HEK293T (cell line): Measurements from ENCODE around the gene KRT80.
A peak's percentile ranks its signal among the peaks of the same experiment; 100 is the strongest.

Experiments
- CTCF ChIA-PET: fragments of 350-600 bp; formaldehyde crosslinking; extraction: SDS; loops from one replicate; lab custom pipeline; 2021; ENCODE audit warnings: antibody characterized with exemption, inconsistent platforms; lab: Yijun Ruan, JAX
- POLR2A ChIA-PET: fragments of 350-600 bp; formaldehyde crosslinking; extraction: SDS; loops from one replicate; lab custom pipeline; 2020; ENCODE audit warnings: antibody characterized with exemption, inconsistent platforms; lab: Yijun Ruan, JAX
- DNase-seq: peaks from one replicate; pipeline ENCODE4 v3.0.0; 2012; ENCODE audit warnings: mixed read lengths; ENCODE audit errors: extremely low spot score
- ARNT ChIP-seq: fragments of 450-650 bp; IDR thresholded peaks from 2 replicates; pipeline ENCODE4 v1.6.1; 2017; ENCODE audit warnings: mild to moderate bottlenecking
- BHLHE40 ChIP-seq: fragments of 450-650 bp; IDR thresholded peaks from 2 replicates; pipeline ENCODE4 v1.6.1; 2016; ENCODE audit warnings: mild to moderate bottlenecking, moderate library complexity, borderline replicate concordance
- CTBP1 ChIP-seq: fragments of 450-650 bp; IDR thresholded peaks from 2 replicates; pipeline ENCODE4 v1.6.1; 2016; ENCODE audit warnings: borderline replicate concordance
- ELF4 ChIP-seq: fragments of 450-650 bp; IDR thresholded peaks from 2 replicates; pipeline ENCODE4 v1.6.1; 2017; ENCODE audit warnings: antibody characterized with exemption
- FOXA1 ChIP-seq: fragments of 450-650 bp; IDR thresholded peaks from 2 replicates; pipeline ENCODE4 v1.6.1; 2016; ENCODE audit warnings: mild to moderate bottlenecking
- FOXK2 ChIP-seq: fragments of 450-650 bp; IDR thresholded peaks from 2 replicates; pipeline ENCODE4 v1.6.1; 2016; ENCODE audit warnings: mild to moderate bottlenecking
- FOXM1 ChIP-seq: fragments of 450-650 bp; IDR thresholded peaks from 2 replicates; pipeline ENCODE4 v1.6.1; 2017; ENCODE audit warnings: mild to moderate bottlenecking, borderline replicate concordance
- HDGF ChIP-seq: fragments of 450-650 bp; IDR thresholded peaks from 2 replicates; pipeline ENCODE4 v1.6.1; 2017; ENCODE audit warnings: antibody characterized with exemption, borderline replicate concordance
- L3MBTL2 ChIP-seq: fragments of 450-650 bp; conservative IDR thresholded peaks from 2 replicates; pipeline ENCODE4 v1.6.1; 2016; ENCODE audit warnings: mild to moderate bottlenecking
- LEF1 ChIP-seq: fragments of 450-650 bp; IDR thresholded peaks from 2 replicates; pipeline ENCODE4 v1.6.1; 2017; ENCODE audit warnings: mild to moderate bottlenecking, borderline replicate concordance
- NFRKB ChIP-seq: fragments of 450-650 bp; IDR thresholded peaks from 2 replicates; pipeline ENCODE4 v1.6.1; 2016; ENCODE audit warnings: mild to moderate bottlenecking, moderate library complexity
- PKNOX1 ChIP-seq: fragments of 450-650 bp; IDR thresholded peaks from 2 replicates; pipeline ENCODE4 v1.6.1; 2016
- SP1 ChIP-seq: fragments of 450-650 bp; IDR thresholded peaks from 2 replicates; pipeline ENCODE4 v1.6.1; 2017
- SUZ12 ChIP-seq: fragments of 450-650 bp; IDR thresholded peaks from 2 replicates; pipeline ENCODE4 v1.6.1; 2016; ENCODE audit warnings: mild to moderate bottlenecking
- TARDBP ChIP-seq: fragments of 450-650 bp; IDR thresholded peaks from 2 replicates; pipeline ENCODE4 v1.6.1; 2016
- ZNF384 ChIP-seq: fragments of 450-650 bp; IDR thresholded peaks from 2 replicates; pipeline ENCODE4 v1.6.1; 2016

Gene KRT80

GRCh38 chr12:52213564-52214420, 22.0 kb upstream of the KRT80 start:
- TF ChIP-seq TARDBP (no peak), CTBP1 (no peak), SP1 (no peak)
- peak; percentile 88 for DNase-seq
- CTCF ChIA-PET = interaction anchor here (0.9 to 1.6 kb wide), 8 partner anchors 8 to 65 kb away, joined by 3 to 8 read pairs (median 5); no protein-coding TSS in a partner anchor
- POLR2A ChIA-PET = no interaction called here

- ChIA-PET POLR2A (no interaction called here), CTCF (interaction anchor here (0.9 to 1.6 kb wide), 7 partner anchors 9 to 66 kb away, joined by 3 to 8 read pairs (median 5); no protein-coding TSS in a partner anchor)
- no peak for DNase-seq
- TF ChIP-seq ARNT = no peak
- no peak for TF ChIP-seq ELF4
- TF ChIP-seq BHLHE40 = no peak
- no peak for TF ChIP-seq FOXK2
- no peak for TF ChIP-seq HDGF
- no peak for TF ChIP-seq SP1
- TF ChIP-seq FOXM1 = no peak
- TF ChIP-seq FOXA1 = no peak
- no peak for TF ChIP-seq LEF1
- no peak for TF ChIP-seq PKNOX1
- no peak for TF ChIP-seq TARDBP
Observed at GRCh38 chr12:52212701-52213563, 21.1 kb upstream of the KRT80 start.

DNA sequence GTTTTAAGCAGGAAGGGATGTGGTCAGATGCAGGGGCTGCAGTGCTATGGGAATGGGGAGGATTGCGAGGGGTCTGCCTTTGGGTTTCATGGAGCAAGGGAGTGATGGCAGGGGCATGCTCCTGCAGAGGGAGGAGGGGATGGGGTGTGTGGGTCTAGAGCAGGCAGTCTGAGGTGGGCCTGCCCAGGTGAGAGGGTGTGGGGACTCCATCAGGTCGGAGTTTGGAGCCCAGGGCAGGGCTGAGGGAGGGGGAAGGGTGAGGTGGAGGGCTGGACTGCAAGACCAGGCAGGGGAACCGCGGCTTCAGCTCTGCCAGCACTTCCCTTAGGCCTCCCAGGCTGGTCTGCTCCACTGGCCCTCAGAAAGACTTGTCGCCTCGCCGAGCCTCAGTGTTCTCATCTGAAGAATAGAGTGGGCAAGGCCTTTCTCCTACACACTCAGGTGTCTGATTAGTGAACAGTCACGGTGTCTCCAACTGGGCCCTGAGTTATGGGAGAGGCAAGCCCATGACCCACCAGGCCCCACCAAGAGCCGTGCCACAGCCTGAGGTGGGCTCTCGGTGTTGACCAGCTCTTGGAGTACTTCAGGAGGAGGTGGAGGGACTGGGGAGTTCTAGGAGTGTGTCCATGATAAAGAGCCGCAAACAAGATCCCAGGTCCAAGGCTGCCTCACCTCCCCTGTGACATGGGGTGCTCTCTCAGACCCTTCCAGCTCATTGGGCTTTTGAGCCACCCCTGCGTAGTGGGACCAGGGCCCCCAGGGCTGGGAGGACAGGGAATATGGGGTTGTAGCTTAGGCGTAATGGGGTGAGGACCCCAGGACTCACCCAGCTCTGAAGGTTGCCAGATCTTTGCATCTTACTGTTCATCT, 20.1 kb upstream of the KRT80 start:
- no peak for DNase-seq
- ChIA-PET POLR2A (no interaction called here), CTCF (no interaction called here)
- TF ChIP-seq ZNF384 = no peak
- TF ChIP-seq SUZ12 = no peak
- TF ChIP-seq BHLHE40 = no peak
- no peak for TF ChIP-seq ELF4
- no peak for TF ChIP-seq SP1
- TF ChIP-seq FOXK2 = no peak
- TF ChIP-seq NFRKB = no peak
- no peak for TF ChIP-seq LEF1
- no peak for TF ChIP-seq TARDBP
- no peak for TF ChIP-seq HDGF

GRCh38 chr12:52210925-52211650, 19.3 kb upstream of the KRT80 start:
- ChIA-PET POLR2A (no interaction called here), CTCF (interaction anchor here (0.9 to 1.5 kb wide), 2 partner anchors 11 to 669 kb away, joined by 3 to 4 read pairs; no protein-coding TSS in a partner anchor)
- TF ChIP-seq FOXA1 = no peak
- no peak for TF ChIP-seq LEF1
- TF ChIP-seq BHLHE40 = no peak
- TF ChIP-seq CTBP1 = no peak
- TF ChIP-seq HDGF = no peak
- TF ChIP-seq ELF4 = no peak
- no peak for TF ChIP-seq FOXK2
- no peak for TF ChIP-seq FOXM1
- no peak for TF ChIP-seq NFRKB
- TF ChIP-seq L3MBTL2 = no peak
- no peak for TF ChIP-seq ZNF384
- TF ChIP-seq PKNOX1 = no peak
- TF ChIP-seq ARNT = no peak
- TF ChIP-seq TARDBP = no peak
- TF ChIP-seq SP1 = no peak
- no peak for TF ChIP-seq SUZ12
- no peak for DNase-seq

GRCh38 chr12:52210186-52210924, 18.5 kb upstream of the KRT80 start:
- TF ChIP-seq ARNT (no peak), FOXA1 (no peak)
- ChIA-PET POLR2A (no interaction called here), CTCF (interaction anchor here (0.9 to 1.5 kb wide), 3 partner anchors 12 to 670 kb away, joined by 3 to 4 read pairs (median 4); no protein-coding TSS in a partner anchor)
- no peak for DNase-seq
